IPS DF 19.7 (cell line): ENCODE results near the gene FCGR3A.

Experiments used
- DNase-seq: peaks from one replicate; pipeline ENCODE4 v3.0.0-alpha.2; 2013; ENCODE audit warnings: low read depth, low spot score

Gene FCGR3A

DNA sequence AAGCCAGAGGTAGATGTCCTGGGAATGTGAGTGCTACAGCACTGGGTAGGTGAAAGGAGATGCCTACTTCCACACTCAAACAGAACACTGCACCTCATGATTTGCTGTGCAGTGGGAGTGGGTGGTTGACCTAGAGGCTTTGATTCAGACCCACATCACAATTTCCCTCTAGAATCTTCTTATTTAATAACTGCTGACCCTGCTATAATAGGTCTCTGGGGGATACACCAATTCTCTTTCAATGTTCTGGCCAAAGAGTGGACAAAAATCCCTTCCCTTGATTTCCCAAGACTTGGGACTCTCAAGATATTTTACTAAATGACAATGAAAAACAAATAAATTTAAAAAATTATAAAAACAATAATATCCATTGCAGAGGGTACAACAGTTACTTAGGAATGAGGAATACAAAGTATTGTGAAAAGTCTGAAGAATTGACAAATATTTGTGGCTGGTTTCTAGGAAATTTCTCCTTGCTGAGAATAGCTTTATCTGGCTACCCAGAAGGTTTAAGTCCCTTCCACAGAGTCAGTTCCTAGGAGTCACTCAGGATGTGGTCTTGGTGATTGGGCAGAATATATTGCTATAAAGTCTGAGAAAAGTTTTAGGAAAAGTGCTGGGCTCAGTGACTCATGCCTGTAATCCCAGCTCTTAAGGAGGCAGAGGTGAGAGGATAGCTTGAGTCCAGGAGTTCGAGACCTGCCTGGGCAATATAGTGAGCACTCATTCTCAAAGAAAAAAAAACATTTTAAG, 46.8 kb downstream of the FCGR3A start:
- no peak for DNase-seq

DNA sequence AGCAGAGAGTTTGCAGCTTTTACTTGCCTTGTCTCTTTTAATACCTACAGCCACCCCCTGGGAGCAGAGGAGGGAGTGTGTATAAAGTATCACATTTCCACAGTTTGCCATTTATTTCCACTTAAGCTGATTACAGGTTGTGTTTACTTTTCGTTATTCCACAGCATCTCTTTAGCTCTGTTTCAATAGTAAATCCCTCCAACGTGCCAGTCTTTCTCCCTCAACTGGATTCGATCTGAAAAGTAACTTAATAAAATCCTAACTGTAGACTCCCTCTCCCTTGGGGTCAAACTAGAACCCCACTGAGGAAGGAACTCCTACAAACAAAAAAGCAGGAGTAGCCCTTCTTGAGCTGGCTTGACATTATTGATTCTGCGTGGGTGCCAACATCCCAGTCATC, 47.4 kb downstream of the FCGR3A start:
- DNase-seq, result no peak

DNA sequence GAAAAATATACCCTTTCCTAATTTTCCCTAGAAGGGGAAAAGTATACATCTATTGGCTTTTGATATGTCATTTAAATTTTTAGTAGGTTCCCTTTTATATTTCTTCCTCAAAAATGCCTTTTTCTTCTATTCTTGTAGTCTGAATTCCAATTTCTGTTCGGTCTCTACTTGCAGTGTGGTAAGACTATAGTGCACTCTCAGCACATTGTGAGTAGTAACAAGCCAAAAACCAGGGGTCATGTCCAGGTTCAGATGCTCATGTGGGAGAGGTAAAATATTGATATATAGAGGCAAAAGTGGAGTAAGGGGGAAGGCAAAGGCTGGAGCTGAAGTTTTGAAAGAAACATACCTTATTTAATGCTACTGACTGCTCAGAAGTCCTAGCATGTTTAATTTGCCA, 48.4 kb downstream of the FCGR3A start:
- DNase-seq, result no peak

DNA sequence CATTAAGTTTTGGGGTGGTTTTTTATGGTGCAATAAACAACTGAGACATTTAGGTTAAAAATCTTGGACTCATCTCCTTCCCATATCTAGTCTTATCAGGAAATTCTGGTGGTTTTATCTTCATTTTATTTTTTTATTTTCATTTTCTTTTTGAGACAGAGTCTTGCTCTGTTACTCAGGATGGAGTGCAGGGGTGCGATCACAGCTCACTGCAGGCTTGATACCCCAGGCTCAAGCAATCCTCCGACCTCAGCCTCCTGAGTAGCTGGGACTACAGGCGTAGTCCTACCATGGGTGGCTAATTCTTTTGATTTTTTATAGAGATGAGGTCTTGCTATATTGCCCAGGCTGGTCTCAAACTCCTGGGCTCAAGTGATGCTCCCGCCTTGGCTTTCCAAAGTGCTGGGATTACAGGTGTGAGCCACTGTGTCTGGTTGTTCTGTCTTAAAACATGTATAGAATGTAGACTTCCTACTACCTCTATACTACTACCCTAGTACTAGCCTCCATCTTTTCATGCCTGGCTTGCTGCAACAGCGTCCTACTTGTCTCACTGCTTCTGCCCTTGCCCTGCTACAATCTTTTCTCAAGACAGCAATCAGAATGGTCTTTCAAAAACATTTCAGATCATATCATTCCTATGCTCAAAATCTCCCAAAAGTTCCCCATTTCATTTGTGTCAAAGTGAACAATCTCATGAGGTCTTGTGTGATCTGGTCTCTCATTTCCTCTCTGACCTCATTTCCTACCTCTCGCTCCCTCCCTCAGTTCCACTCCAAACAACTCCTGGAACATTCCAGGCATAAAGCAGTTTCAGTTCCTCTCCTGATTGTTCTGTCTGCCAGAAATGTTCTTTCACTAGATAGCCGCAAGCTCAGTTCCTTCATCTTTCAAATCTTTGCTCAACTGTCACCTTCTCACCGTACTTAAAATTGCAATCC, 50.2 kb downstream of the FCGR3A start:
- no peak for DNase-seq

DNA sequence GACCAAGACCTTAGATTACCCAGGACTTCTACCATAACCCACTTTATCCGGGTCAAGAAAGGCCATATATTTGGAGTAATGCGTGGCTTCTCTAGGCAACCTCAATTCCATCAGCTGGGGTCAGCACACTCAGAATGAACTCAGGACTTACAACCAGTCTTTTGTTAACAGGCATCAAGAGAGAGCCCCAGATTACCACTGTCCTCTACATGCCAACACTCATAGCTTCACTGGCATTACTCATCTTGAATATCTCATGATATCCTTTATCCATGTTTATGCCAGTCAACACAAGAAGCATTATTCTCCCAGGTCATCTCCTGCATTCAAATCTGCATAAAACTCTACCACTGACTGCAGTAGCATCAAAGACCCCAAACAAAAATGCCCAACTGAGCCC, 51.0 kb downstream of the FCGR3A start:
- DNase-seq, result no peak

DNA sequence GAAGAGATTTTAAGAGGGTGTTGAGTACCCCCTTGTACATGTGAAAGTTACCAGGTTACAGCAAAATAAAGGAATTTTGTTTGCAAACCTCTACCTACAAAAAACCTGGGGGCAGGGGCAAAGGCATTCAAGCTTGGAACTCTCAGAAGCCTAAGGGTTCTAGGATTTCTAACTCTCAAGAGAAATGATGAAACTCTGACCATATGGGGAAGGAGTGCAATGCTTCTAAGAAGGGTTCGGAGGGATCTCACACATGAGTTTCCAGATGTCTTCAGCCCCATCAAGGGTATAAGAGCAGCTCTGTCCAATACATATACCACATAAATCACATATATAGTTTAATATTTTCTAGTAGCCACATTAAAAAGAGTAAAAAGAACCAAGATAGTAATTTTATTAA, 51.7 kb downstream of the FCGR3A start:
- DNase-seq, result no peak

DNA sequence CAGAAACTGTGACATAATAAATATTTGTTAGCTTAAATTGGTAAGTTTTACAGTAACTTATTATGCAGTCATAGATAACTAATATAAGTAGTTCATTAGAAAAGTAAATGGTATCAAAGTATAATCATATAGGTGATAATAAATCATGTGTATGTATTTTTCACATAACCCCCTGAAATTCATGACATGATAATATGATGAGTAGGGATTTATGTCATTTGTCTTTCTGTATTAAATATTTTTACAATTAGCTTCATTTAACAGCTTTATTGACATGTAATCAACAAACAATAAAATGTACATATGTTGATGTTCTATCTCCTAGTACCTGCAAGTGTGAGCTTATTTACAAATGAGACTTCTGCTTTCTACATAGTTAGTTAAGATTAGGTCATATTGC, 54.1 kb downstream of the FCGR3A start:
- no peak for DNase-seq

DNA sequence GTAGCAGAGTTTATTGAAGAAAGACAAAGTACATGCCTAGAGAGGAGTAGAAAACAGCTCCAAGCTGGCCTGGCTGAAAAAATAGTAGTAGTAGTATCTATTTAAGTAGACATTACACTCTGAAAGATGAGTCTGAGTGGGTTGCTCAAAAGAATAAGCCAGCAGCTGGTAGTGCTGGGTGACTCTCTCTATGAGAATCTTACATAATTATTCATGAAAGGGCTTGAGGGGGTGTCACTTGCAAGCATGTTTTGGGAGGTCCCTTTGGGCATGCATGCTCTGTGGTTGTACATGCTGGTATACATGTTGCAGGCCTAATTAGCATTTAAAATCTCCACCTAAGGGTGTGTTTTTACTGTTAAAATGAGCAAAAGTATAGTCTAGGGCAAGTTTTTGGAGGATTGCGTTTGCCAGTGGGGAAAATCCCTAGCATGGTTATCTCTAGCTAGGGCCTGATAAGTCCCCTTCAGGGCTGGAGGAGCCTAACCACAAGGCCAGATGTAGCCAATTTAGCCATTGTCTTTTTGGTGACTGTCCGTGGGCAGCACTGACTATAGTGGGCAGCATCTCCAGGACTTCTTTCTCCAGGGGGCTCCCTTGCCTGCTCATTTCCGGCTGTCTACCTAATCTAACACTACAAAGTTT, 55.4 kb downstream of the FCGR3A start:
- DNase-seq, result no peak

DNA sequence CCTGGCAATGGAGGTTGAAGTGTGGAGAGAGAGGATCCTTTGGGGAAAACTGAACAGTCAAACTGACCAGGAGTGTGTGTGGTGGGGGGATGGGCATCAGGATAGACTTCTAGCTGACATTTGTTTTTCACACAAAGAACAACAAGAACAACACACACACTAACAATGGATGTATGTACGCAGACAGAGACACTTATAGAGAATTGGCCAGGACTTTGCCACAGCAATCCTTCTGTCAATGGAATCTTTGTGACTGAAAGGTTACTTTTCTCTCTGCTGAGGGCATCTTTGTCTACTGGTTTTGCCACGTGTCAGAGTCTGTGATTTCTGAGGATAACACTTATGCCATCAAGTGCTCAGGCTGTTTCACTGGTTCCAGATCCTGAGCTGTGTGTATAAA, 56.8 kb downstream of the FCGR3A start:
- DNase-seq, result no peak
